H1 (cell line): ENCODE measurements around the gene PGF.

Experiments
- KDM5A ChIP-seq: fragments of 200-600 bp; IDR thresholded peaks from 2 replicates; pipeline ENCODE4 v1.7.1; 2012; ENCODE audit warnings: mild to moderate bottlenecking, low read length, inconsistent platforms, mixed read lengths
- POLR2A ChIP-seq, 2 experiments: IDR thresholded peaks; 1 replicate in 1 of 2; 2 replicates in 1 of 2; pipeline ENCODE4 v1.6.1; 2011; ENCODE audit warnings: low read depth in 2 of 2, low read length in 2 of 2, mild to moderate bottlenecking in 2 of 2; ENCODE audit errors: control extremely low read depth in 1 of 2
- TBP ChIP-seq: IDR thresholded peaks from 2 replicates; pipeline ENCODE4 v1.6.1; 2011; ENCODE audit warnings: low read depth, low read length, improper control_type of control experiment
- TF ChIP-seq, protein P1 (sequence below), 3 experiments: IDR thresholded peaks; 1 replicate in 2 of 3; 2 replicates in 1 of 3; pipeline versions ENCODE4 v1.5.1 to v1.6.1; 2011; ENCODE audit warnings: low read length in 3 of 3, mild to moderate bottlenecking in 3 of 3, inconsistent platforms in 2 of 3, low read depth in 1 of 3, moderate library complexity in 1 of 3; ENCODE audit not compliant: insufficient read depth in 1 of 3; ENCODE audit errors: control extremely low read depth in 1 of 3

- TF ChIP-seq TBP (no peak), POLR2A (IDR thresholded peaks at IDR 0.05; ENCODE audit: control extremely low read depth in 1 of 2, low read depth in 2 of 2, low read length in 2 of 2) (no peak), KDM5A (no peak)
- TF ChIP-seq, protein P1, sequence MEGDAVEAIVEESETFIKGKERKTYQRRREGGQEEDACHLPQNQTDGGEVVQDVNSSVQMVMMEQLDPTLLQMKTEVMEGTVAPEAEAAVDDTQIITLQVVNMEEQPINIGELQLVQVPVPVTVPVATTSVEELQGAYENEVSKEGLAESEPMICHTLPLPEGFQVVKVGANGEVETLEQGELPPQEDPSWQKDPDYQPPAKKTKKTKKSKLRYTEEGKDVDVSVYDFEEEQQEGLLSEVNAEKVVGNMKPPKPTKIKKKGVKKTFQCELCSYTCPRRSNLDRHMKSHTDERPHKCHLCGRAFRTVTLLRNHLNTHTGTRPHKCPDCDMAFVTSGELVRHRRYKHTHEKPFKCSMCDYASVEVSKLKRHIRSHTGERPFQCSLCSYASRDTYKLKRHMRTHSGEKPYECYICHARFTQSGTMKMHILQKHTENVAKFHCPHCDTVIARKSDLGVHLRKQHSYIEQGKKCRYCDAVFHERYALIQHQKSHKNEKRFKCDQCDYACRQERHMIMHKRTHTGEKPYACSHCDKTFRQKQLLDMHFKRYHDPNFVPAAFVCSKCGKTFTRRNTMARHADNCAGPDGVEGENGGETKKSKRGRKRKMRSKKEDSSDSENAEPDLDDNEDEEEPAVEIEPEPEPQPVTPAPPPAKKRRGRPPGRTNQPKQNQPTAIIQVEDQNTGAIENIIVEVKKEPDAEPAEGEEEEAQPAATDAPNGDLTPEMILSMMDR (IDR thresholded peaks at IDR 0.05; ENCODE audit: control extremely low read depth in 1 of 3, insufficient read depth in 1 of 3, low read depth in 1 of 3, low read length in 3 of 3) = no peak
Observed at GRCh38 chr14:74911704-74912103, 43.7 kb downstream of the PGF start.
